ENCODE measurements around the gene DNAJC6.

- TF ChIP-seq, protein P1, sequence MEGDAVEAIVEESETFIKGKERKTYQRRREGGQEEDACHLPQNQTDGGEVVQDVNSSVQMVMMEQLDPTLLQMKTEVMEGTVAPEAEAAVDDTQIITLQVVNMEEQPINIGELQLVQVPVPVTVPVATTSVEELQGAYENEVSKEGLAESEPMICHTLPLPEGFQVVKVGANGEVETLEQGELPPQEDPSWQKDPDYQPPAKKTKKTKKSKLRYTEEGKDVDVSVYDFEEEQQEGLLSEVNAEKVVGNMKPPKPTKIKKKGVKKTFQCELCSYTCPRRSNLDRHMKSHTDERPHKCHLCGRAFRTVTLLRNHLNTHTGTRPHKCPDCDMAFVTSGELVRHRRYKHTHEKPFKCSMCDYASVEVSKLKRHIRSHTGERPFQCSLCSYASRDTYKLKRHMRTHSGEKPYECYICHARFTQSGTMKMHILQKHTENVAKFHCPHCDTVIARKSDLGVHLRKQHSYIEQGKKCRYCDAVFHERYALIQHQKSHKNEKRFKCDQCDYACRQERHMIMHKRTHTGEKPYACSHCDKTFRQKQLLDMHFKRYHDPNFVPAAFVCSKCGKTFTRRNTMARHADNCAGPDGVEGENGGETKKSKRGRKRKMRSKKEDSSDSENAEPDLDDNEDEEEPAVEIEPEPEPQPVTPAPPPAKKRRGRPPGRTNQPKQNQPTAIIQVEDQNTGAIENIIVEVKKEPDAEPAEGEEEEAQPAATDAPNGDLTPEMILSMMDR (IDR thresholded peaks at IDR 0.05; ENCODE audit: low read depth, low read length, poor library complexity, severe bottlenecking) = no peak
- no peak for TF ChIP-seq EZH2phosphoT487 (IDR thresholded peaks at IDR 0.05; ENCODE audit: borderline replicate concordance, low read length)
Observed at GRCh38 chr1:65387821-65388220, 78.5 kb downstream of the DNAJC6 start.
